HG02610 (cell line): ENCODE results near the gene ATG4B.

Source experiments
- ATAC-seq: cut with Tn5 transposase; IDR thresholded peaks from one replicate; pipeline ENCODE4 v1.9.1; 2021; ENCODE audit warnings: mild to moderate bottlenecking, moderate library complexity; ENCODE audit not compliant: unreplicated experiment

Gene ATG4B

DNA sequence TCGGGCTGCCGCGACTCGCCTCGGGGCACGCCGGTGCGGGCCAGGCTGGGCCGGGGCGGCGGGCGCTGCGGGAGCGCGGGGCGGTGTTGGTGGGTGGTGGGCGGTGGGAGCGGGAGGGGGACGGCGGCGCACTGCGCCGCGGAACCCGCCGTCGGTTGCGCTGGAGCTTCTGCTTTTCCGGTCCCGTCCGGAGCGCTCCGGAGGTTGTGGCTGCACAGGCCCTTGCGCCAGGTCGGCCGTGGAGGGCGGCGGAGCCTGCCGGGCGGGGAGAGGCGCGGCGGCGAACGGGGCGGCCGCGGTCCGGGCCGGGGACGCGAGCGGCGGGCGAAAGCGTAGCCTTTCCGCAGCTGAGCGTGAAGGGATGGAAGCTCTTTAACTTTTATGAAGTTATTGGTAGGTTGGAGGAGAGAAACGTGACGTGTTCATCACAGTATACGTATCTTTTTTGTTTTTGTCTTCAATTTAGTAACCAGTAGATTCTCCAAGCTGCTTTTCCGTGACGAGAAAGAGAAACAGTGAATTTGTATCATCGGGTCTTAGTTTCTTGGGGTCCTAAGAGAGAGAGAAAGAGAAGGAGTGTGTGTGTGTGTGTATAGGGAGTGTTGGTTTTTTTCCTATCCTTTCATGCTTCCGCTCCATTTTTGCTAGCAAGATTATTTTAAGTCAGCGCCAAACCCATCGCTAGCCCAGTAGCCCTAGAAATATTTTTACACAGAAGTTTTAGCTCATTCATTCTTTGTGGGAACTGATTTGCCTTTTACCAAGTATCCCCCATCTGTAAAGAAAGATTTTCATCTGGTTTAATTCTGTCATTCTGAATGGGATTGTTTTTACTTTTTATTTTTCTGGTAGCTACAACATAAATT, 535 bp downstream of the ATG4B start:
- ATAC-seq, result peak; percentile 25

DNA sequence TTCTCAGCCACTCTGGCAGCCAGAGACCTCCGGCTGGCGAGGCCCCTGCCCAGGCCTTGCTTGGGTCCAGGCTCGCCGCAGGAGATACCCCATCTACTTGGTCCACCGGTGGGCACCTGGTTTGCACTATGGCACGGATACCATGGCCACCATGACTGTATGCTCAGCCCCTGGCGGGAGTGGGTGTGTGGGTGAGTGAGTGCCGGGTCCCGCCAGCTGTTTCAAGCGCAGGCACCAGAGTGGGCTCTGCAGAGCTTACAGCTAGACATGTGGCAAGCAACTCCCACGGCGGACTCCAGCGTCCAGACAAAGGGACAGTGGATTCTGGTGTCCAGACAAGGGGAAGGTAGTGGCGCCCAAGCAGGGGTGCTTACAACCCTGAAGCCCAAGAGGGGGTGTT, 1.4 kb downstream of the ATG4B start:
- ATAC-seq, result no peak

DNA sequence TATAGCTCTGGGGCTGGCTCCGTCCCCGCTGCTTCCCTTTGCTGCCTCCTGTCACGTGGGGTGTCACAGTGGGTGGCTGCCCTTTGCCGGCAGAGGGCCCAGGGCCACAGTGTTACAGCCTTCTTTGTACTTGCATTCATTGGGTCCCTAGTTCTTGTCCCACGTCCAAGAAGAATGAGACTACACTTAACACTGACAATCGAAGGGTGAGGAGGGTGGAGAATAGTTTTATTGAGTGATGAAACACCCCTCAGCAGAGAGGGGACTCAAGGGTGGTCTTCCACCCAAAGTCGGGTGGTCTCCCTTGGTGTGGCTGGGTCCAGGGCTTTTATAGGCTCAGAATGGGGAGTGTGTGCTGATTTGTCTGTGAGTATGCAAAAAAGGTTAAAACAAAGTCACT, 1.9 kb downstream of the ATG4B start:
- ATAC-seq, result no peak

DNA sequence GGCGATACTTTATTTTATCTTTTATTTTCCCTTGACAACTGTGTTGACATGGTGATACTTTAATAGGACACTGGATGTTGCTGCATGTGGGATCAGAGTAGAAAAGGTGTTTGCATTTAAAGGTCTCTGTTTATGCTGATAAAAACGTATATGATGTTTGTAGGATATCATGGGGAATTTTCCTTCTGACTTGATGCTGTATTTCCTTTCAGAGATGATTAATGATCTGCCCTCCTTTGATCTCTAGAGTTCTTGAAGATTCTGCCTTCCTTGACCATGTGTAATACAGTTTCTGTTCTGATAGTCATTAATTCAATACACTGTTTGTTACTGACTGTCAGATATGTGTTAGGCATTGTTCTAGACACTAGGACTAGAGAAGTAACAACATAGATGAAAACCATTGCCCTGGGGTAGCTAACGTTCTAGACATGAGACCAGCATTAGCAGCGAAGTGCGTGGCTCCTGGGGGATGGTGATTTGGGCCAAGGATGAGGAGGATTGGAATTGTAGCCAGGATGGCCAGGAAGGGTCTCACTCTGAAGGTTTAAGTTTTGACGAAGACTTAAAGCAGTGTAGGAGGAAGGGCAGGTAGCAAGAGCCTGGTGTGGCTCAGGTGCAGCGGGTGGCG, 2.8 kb downstream of the ATG4B start:
- no peak for ATAC-seq

DNA sequence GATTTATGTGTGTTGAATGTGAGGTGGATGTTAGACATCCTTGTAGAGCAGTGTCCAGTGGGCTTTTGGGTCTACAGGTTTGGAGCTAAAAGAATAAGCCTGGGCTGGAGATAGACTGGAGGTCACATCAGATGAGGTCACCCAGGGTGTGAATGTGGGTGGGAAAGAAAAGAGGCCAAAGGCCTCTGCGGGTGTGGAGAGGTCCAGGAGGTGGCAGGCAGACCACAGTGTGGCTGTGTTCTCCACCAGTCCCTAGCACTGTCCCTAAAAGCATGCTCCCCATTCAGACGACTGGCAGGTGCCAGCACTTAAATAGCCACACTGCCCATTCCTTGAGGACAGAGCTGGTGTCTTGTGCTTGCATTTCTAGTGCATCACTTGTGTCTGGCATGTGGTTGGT, 4.1 kb downstream of the ATG4B start:
- no peak for ATAC-seq

DNA sequence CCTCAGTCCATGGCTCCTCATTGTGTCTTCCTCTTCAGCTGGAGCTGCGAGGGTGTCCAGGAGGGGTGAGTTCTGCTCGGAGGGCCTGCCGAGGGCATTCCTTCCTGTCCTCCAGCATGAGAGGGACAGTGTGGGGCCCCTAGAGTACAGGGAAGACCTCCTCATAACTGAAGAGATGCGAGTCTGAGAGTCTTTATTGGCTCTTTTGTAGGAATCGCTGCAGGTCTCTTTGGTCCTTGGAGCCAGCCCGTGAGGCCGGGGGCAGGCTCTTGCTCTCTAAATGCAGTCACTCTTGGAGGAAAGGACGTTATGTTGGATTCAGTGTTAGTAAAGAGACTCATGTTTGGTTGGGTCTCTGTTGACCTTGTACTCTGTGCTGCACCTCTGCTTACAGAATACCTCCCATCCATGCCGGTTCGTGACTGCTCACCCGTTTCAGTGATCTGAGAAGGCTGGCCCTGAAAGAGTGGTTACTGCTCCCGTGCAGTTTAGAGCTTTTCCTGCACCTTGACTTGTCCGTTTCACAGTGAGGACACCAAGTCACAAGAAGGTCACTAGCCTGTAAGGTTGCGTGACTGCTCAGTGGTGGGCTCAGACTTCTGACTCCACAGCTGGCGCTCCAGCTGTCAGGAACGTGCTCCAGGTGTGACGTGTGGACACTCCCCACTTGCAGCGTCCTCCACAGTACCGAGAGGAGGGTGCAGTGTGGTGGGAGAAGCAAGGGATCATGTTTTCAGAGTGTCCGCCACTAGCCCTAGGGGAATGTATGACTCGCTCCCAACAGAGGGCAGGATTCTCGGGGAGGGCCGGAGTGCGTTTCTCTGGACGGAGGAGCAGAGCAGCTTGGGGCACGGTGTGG, 7.8 kb downstream of the ATG4B start:
- ATAC-seq, result no peak

DNA sequence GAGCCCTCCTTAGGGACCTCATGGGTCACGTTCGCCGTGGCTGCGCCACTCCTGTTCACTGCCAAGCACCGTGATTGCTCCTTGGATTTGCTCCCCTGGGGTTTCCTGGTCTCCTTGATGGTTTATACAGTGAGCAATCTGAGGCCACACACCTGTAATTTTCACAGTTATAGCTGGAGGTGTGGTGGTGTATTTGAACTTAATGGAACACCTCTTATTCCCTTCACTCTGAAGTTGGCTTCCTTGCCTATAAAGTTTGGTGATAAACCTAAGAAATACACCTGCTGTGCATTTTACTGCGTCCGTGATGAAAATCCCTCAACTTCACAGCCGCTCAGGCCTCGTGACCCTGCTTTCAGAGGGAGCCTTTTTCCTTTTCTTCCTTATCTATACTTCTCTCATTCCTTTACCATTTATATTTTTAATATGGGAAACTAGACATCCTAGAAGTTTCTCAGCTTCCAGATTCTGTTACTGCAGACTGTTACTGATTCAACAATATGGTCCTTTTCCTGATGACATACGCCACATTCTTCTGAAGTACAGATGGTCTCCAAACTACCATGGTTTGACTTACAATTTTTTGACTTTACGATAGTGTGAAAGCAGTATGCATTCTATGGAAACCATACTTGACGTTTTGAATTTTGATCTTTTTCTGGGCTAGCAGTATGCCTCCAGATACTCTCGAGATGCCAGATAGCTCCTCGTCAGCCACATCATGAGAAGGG, 8.6 kb downstream of the ATG4B start:
- ATAC-seq, result no peak

DNA sequence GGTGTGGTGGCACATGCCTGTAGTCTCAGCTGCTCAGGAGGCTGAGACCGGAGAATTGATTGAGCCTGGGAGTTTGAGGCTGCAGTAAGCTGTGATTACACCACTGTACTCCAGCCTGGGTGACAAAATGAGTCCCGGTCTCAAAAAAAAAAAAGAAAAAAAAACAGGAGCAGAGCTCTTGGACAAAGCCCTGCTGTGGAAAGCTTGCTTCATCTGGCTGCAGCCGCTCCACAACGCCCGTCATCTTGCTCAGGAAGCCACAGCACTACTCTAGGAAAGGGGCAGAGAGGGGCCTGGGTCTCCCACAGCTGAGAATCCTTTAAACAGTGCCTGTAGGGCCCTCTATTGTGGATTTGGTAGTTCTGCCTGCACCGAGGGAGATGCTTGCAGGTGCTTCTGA, 11.0 kb downstream of the ATG4B start:
- ATAC-seq, result no peak

DNA sequence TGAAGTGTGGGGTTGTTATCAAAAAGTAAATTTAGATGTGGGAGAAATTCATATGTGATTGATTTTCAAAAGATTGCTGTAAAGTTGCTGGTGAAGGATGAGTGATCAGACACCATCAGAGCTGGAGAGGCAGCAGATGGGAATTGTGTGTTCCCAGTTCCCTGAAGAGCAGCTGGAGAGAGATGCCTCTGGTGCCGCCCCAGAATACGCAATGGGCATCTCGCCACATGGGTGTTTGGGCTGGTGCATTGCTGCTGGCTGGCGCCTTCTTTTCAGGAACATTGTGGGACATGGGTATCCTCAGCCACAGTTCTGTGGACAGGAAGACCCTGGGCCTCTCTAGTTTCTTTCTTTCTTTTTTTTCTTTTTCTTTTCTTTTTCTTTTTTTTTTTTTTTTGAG, 11.9 kb downstream of the ATG4B start:
- no peak for ATAC-seq

DNA sequence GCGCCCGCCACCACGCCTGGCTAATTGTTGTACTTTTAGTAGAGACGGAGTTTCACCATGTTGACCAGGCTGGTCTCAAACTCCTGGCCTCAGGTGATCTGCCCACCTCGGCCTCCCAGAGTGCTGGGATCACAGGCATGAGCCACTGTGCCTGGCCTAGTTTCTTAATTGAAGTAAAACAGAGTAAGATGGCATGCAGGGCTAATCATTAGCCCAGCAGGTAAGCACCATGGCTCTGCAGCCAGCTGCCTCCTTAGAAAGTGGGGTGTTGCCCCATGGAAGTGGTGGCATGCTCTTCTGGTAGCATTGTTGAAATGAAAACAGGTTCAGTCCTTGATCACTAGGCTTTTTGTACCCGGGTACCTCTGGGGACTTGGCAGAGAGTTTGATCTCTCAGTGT, 12.4 kb downstream of the ATG4B start:
- no peak for ATAC-seq

DNA sequence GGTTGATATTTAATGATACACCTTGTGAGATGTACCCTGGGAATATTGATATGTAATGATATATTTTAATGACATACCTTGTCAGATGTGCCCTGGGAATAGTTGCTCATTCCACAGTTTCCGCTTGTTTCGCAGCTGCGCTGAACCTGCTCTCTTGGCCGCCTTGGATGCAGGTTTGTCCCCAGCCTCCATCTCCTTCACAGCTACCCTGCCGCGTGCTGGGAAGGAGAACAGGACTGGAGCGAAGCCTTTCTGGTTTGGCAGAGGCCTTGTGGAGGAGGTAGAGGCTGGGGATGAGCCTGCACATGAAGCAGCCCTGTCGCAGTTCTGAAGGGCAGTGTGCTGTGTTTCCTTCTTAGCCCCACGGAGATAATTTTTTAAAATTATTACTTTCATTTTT, 14.6 kb downstream of the ATG4B start:
- no peak for ATAC-seq

DNA sequence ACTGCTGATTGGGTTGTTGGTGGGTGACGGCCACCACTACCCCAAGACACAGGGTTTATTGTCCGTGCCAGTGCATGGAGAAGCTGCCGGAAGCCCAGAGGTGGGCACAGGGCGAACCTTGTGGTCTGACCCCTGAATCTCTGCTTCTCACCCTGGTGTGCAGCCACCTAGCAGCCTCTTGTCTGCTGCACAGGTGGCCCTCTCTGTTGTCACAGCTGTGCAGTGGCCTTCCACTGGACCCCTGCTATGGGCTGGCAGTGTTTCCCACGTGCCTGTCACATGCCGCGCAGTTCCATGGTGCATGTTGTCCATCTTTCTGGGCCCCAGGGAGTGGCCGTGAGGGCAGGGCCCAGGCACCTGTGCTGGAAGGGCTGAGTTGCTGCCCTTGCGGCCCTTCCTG, 15.2 kb downstream of the ATG4B start:
- no peak for ATAC-seq

DNA sequence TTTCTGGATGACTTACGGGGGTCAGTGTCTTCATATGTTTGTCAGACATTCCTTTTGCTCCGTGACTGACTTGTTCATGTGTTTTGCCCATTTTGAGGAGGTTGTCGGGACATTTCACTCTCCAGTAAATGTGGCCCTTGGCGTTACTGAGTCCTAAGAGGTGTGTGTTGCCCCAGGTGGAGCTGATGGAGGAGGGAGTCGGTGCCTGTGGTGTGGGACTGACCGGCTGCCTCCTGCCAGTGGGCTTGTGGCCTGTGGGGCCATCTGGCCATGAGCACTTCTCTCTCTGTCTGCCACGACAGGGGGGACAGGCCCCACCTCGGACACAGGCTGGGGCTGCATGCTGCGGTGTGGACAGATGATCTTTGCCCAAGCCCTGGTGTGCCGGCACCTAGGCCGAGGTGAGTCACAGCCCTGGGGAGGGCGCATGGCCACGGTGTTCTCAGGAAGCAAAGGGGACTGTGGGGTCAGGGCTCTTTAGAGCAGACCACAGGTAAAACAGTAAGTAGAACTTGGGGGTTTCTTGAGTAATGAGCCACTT, 15.8 kb downstream of the ATG4B start:
- ATAC-seq, result no peak

DNA sequence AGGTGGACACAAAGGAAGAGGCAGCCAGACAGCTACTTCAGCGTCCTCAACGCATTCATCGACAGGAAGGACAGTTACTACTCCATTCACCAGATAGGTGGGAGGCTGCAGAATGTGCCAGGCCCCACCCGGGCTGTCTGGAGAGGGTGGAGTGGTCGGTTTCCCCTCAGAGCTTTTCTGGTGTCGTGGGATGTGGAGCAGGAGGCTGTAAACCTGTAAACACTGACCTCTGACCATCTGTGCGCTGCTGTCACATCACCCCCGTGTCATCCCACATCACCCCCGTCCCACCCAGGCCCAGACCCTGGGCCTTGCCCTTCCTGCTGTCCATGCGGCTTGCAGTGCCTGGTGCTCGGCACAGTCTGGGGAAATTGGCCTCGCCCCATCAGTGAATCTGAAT, 17.1 kb downstream of the ATG4B start:
- no peak for ATAC-seq

DNA sequence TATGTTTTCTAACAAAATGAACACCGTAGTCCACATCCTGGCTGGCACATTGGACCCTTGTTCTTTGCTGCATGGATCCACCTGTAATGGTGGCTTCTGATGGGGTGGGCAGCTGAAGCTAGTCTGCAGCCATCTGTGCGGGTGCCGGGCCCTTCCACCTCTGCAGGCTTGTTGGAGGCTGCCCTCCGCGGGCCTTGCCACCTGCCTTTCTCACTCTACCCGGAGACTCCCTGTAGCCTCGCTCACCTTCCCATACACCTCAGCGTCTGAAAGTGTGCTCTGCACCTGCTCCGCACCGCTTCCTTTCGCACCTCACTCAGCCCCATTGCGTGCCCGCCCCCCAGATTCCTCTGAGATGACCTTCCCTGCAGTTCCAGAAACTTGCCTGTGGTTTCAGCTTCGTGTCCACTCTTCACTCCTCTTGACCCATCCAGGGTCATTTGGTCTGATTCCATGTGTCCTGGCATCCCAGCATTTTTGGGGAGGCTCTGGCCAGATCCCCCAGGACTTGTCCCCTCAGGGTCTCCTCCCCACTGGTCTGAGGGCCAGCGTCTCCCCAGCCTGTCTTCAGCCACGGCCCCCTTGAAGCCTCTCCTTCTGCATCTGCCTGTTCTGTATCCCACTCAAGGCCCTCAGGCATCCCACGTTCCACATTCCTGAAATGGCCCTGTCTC, 18.2 kb downstream of the ATG4B start:
- ATAC-seq, result no peak

DNA sequence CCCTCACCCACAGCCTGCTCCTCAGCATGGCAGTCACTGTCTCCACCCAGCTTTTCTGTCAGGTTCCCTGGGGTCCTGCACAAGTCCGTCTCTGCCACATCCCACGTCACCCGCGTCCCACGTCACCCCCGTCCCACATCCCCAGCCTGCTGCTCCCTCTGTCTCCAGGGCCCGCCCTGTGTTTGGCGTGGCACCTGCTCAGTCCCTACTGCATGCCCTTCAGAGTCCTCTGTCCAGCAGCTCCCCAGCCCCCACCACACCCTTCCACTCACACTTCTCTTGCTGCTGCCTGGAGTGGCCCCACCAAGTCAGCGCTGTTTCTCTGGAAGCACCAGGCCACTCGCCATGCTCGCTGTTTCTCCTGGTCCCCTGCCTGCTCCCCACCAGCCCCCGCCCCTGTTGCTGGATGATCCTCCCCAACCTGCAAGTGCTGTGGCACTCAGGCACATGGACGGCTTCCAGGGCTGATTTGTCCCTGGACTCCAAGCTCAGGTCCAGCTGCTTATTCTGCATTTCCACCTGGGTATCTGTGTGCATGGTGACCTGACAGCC, 18.8 kb downstream of the ATG4B start:
- no peak for ATAC-seq

DNA sequence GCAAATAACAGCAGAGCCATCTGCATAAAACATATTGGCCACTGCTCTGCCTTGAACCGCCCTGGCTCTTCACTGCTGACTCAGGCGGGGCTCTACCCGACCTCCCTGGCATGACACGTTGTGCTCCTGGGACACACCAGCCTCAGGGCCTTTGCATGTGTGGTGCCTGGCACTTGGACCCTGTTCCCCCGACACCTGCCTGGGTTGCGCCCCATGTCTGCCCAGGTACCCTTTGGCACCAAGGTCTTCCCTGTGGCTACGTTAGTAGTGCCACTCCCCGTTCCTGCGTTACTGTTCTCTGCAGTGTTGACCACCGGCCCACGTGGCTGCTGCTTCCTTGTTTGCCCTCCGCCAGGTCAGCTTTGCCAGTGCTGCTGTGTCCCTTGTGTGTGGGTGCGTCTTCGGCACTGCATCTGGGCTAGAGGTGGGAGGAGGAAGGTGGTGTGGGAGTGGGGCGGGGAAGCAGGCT, 20.3 kb downstream of the ATG4B start:
- ATAC-seq, result no peak

DNA sequence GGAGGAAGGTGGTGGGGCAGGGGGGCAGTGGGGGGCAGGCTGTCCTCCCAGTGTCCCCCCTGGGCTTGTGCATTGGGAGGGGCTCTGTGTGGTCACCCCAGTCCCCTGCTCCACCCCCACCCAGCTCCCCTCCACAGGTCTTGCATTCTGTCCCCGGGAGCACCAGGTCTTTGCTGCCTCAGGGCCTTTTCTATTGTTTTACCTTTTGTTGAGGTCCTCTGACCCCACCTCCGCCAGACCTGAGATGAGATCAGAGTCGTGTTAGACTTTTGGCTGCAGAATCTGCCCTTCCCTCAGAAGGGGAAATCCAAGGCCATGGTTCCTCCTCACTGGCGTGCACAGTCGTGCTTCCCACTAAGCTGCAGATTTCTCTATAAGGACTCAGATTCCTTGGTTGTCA, 20.8 kb downstream of the ATG4B start:
- ATAC-seq, result no peak

DNA sequence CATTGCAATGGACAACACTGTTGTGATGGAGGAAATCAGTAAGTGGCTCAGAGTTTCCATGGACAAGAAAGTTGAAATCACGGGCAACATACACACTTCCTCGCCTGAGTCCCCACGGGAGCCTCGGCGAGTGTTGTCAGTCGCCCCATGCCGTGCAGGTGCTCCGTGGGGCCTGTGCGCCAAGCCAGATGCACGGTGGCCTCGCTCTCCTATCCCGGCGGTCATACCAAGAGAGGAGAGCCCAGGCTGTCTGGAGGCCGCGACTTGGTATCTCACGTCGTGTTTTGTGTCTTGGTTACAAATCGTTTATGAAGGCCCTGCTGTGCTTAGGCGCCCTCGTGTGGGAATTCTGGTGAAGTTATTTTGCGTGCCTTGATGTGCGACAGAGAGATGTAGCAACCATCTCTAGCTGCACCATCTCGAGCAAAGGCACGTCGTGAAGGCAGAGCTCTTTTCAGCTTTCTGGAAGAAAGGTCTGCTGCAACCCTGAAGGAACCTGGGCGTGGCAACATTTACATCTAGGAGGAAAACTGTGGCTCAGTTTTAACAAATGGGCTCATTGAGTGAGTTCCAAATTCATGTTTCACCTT, 21.8 kb downstream of the ATG4B start:
- no peak for ATAC-seq
